Endothelial cell of umbilical vein (primary cell): ENCODE measurements around the gene ACP4. TPM values are rescaled to one million over a fixed set of nuclear protein-coding genes. Genes with fewer than 3 reads are reported as not detected.

ENCODE experiments used
- BruUV-seq: library from RNA; stranded (reverse); fragments of 400-500 nt; replicated peaks from 2 replicates; lab custom pipeline; 2021; lab: Mats Ljungman, UMichigan
- CTCF ChIA-PET: fragments of 300-600, 350-600 bp; sonication (Branson Sonifier 250); formaldehyde crosslinking; loops from one replicate; lab custom pipeline; 2021; ENCODE audit warnings: antibody characterized with exemption, inconsistent platforms; lab: Charles Lee
- POLR2A ChIA-PET: fragments of 300-600, 350-600 bp; sonication (Branson Sonifier 250); formaldehyde crosslinking; loops from one replicate; lab custom pipeline; 2021; ENCODE audit warnings: antibody characterized with exemption, inconsistent platforms; lab: Charles Lee
- DNase-seq: peaks from one replicate; pipeline ENCODE4 v3.0.0-alpha.2; 2011; ENCODE audit warnings: low read depth, low spot score
- FAIRE-seq: peaks from 2 replicates; lab custom pipeline; 2011; peaks lifted over from hg19 to GRCh38; lab: Jason Lieb, UNC
- H2AFZ ChIP-seq: 2 replicates; pipeline ENCODE4 v1.6.0; 2012; ENCODE audit warnings: low read depth, low read length, control low read depth, inconsistent platforms
- H3K27ac ChIP-seq: 2 replicates; pipeline ENCODE4 v1.5.1; 2011; ENCODE audit warnings: low read depth, mild to moderate bottlenecking, control low read depth, low read length, moderate library complexity; ENCODE audit not compliant: insufficient read depth
- H3K27me3 ChIP-seq, 2 experiments: 2 replicates each; pipeline versions ENCODE4 v1.6.0 to v1.6.1; 2011; ENCODE audit warnings: low read length in 2 of 2, mixed read lengths in 1 of 2; ENCODE audit not compliant: control insufficient read depth in 2 of 2, insufficient read depth in 2 of 2
- H3K36me3 ChIP-seq, 2 experiments: 2 replicates in 1 of 2; 3 replicates in 1 of 2; pipeline ENCODE4 v1.5.1; 2011; ENCODE audit warnings: low read length in 2 of 2, mild to moderate bottlenecking in 1 of 2, moderate library complexity in 1 of 2; ENCODE audit not compliant: control insufficient read depth in 2 of 2, insufficient read depth in 2 of 2; ENCODE audit errors: extremely low read depth in 1 of 2
- H3K4me1 ChIP-seq: 3 replicates; pipeline ENCODE4 v1.5.1; 2011; ENCODE audit warnings: mild to moderate bottlenecking, low read length; ENCODE audit not compliant: control insufficient read depth, insufficient read depth; ENCODE audit errors: extremely low read depth
- H3K4me2 ChIP-seq: 2 replicates; pipeline ENCODE4 v1.6.1; 2011; ENCODE audit warnings: low read length, control low read depth, mixed read lengths; ENCODE audit not compliant: insufficient read depth
- H3K4me3 ChIP-seq, 3 experiments: fragments of 200-600 bp in 1 of 3; sonication (generic), shearing (Covaris generic) in 1 of 3; replicated peaks in 1 of 3; 2 replicates each; pipeline ENCODE4 v1.5.1; 2011 to 2016; ENCODE audit warnings: control low read depth in 3 of 3, low read length in 3 of 3, mild to moderate bottlenecking in 2 of 3, inconsistent platforms in 1 of 3, low read depth in 1 of 3, moderate library complexity in 1 of 3; ENCODE audit not compliant: insufficient read depth in 1 of 3
- H3K79me2 ChIP-seq: 2 replicates; pipeline ENCODE4 v1.6.0; 2012; ENCODE audit warnings: low read length, inconsistent platforms; ENCODE audit not compliant: control insufficient read depth, insufficient read depth
- H3K9ac ChIP-seq: replicated peaks from 2 replicates; pipeline ENCODE3; 2011; ENCODE audit warnings: low read length, control low read depth; ENCODE audit not compliant: insufficient read depth; ENCODE audit errors: extremely low read depth
- H3K9me1 ChIP-seq: replicated peaks from 3 replicates; pipeline ENCODE4 v1.6.0; 2011; ENCODE audit warnings: mild to moderate bottlenecking, low read length; ENCODE audit not compliant: control insufficient read depth, insufficient read depth; ENCODE audit errors: extremely low read depth
- H3K9me3 ChIP-seq: replicated peaks from 2 replicates; pipeline ENCODE4 v1.5.1; 2012; ENCODE audit warnings: low read length, inconsistent platforms; ENCODE audit not compliant: control insufficient read depth, insufficient read depth
- H4K20me1 ChIP-seq: replicated peaks from 2 replicates; pipeline ENCODE3; 2011; ENCODE audit warnings: mild to moderate bottlenecking, low read length; ENCODE audit not compliant: control insufficient read depth, insufficient read depth; ENCODE audit errors: extremely low read depth
- CTCF ChIP-seq, 2 donors: IDR thresholded peaks; 1 replicate in 1 of 2; 2 replicates in 1 of 2; pipeline ENCODE4 v1.5.1; 2011; ENCODE audit warnings: low read length in 2 of 2, mild to moderate bottlenecking in 2 of 2, moderate library complexity in 2 of 2, control low read depth in 1 of 2, inconsistent platforms in 1 of 2, low read depth in 1 of 2; ENCODE audit not compliant: insufficient read depth in 1 of 2; ENCODE audit errors: extremely low read depth in 1 of 2
- GATA2 ChIP-seq: IDR thresholded peaks from 2 replicates; pipeline ENCODE4 v1.7.0; 2011; ENCODE audit warnings: low read depth, mild to moderate bottlenecking, moderate library complexity, mixed read lengths, low read length; ENCODE audit not compliant: insufficient read length, insufficient read depth
- JUN ChIP-seq: IDR thresholded peaks from 2 replicates; pipeline ENCODE4 v1.6.1; 2011; ENCODE audit warnings: borderline replicate concordance, low read depth; ENCODE audit not compliant: insufficient read length, insufficient read depth
- MAX ChIP-seq: IDR thresholded peaks from 2 replicates; pipeline ENCODE4 v1.6.1; 2011; ENCODE audit not compliant: insufficient read depth, insufficient read length
- MYC ChIP-seq: IDR thresholded peaks from one replicate; pipeline ENCODE4 v1.6.1; 2011; ENCODE audit warnings: mild to moderate bottlenecking, low read depth, low read length
- POLR2A ChIP-seq: IDR thresholded peaks from 2 replicates; pipeline ENCODE4 v1.6.1; 2012; ENCODE audit warnings: low read depth, mild to moderate bottlenecking, control low read depth, low read length
- dilution Hi-C: fragments of 300-500 bp; cut with MboI; formaldehyde crosslinking; loops from one replicate; pipeline ENCODE4 v1.15.0; 2019; ENCODE audit warnings: low sequenced_read_pairs; ENCODE audit not compliant: extremely low pct_ligation_motif_present
- intact Hi-C: fragments of 100-400 bp; cut with micrococcal nuclease; formaldehyde crosslinking; loops from one replicate; pipeline ENCODE4 v1.10.0; 2022
- polyA plus RNA-seq, 4 experiments: library from polyadenylated mRNA; depleted of rRNA in 3 of 4; stranded (reverse) in 3 of 4; unstranded in 1 of 4; fragments of >200 nt; gene quantifications; 2 replicates each; pipeline versions ENCODE4 v1.2.1 to v1.2.3, GENCODE V29; 2011 to 2012; ENCODE audit warnings: missing spikeins in 1 of 4
- total RNA-seq: library from RNA; stranded (reverse); gene quantifications from 2 replicates; pipeline ENCODE4 v1.2.3, GENCODE V29; 2021

The ACP4 gene
- total and polyA plus RNA-seq, 2 donors (not counting 3 experiments of a cell fraction or from before 2014, with no cell fraction given), result not detected

DNA sequence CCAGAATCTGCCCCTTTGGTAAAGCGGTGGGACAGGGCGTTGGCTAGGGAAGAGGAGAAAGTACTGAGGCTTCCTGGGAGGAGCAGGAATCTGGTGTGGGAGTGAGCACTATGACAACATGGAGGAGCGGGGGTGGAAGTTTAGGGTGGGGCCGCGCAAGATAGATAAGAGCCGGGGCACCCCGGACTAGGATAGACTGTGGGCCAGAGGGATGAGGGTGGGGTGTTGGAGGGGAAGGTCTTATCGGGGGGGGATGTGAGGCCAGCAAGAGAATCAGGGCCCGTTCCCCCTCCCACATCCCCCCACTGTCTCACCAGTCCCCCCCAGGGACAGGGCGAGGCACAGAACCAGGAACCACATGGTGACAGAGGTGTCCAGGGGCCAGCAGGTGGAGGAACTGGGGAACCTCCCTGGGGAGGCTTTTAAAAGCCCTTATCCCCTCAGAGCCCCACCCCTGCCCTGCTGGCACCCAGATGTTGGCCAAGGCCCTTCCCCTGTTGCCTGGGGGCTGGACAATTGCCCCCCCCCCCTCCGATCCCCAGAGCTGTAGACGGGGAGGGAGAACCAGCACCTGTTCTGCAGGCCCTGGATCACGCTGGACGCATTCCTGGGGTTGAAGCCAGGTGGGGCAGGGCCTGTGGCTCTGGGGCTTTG is 33.3 kb downstream of the ACP4 start, which contains the start of gene KLK1:
KLK1 (minus strand) TSS at position 399 of the 654 bp plus-strand sequence; CDS start at position 360, 39 bp downstream.
- no peaks in the 10 kb centered on the region for H3K4me1 ChIP-seq
- dilution Hi-C loops, result no loop called here
- no peak within 1 kb of the TSS for H3K9ac ChIP-seq
- H2AFZ ChIP-seq, result no peak within 1 kb of the TSS
- intact Hi-C loops, result no loop called here
- H4K20me1 ChIP-seq, result no peaks in the 10 kb centered on the region
- DNase-seq (no peak), FAIRE-seq (no peak)
- H3K27ac ChIP-seq, result no peak within 1 kb of the TSS
- no peaks in the 10 kb centered on the region for H3K79me2 ChIP-seq
- BruUV-seq, result no TSS peak
- H3K4me3 ChIP-seq, result no peak within 1 kb of the TSS
- POLR2A ChIA-PET, result no interaction called here
- peaks cover 21% of the 10 kb centered on the region in 2 experiments for H3K27me3 ChIP-seq
- CTCF ChIA-PET, result no interaction called here
- H3K36me3 ChIP-seq, result no peaks in the 10 kb centered on the region
- no peaks in the 10 kb centered on the region for H3K9me1 ChIP-seq
- H3K9me3 ChIP-seq, result no peaks in the 10 kb centered on the region
- TF ChIP-seq GATA2, result no peak
- no peak for TF ChIP-seq MYC
- TF ChIP-seq JUN, result no peak
- no peak for TF ChIP-seq POLR2A
- no peak for TF ChIP-seq MAX
- no peak for TF ChIP-seq CTCF (IDR thresholded peaks at IDR 0.05; ENCODE audit: extremely low read depth in 1 of 2, insufficient read depth in 1 of 2, low read depth in 1 of 2, low read length in 2 of 2)
- H3K4me2 ChIP-seq, result no peak within 1 kb of the TSS
